ENCODE measurements around the gene KBTBD3.
"Not testable (repeated sequence)": the region's sequence is repeated elsewhere in the genome, so short reads cannot be mapped to it uniquely, and the experiment has no call there.

The KBTBD3 gene

DNA sequence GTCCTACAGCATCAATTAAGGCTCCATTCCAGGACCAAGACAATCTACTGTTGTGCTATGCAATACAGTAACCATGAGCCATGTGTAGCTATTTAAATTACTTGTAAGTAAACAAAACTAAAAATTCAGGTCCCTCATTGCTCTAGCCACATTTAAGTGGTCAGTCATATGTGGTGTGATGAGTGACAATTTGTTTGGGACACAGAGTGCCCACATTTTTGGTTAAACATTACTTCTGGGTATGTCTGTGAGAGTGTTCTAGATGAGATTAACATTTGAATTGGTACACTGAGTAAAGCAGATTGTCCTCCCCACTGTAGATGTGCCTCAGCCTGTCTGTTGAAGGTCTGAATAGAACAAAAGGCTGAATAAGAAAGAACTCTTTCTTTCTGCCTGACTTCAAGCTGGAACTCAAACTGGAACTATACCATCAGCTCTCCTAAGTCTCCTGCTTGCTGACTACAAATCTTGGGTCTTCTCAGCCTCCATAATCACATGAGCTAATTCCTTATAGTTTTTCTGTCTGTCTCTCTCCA is 15.8 kb downstream of the KBTBD3 start:
- no peak for DNase-seq (ENCODE audit: low spot score)

DNA sequence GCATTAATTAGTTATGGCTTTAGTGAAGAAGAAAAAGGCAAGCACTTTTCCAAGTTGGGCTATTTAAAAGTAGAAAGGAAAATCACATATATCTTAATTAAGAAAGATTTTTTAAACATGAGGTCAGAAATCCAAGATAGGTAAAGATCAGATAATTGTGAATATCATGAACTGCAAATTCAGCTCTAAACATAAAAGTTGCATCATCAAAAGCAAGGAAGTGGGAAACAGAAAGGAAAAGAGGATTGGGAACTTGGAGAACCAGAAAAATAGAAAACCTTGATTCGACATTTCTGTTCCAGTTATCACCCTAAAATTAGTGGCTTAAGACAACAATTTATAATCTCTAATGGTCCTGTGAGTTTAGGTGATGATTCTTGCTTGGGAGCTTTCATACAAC is 17.5 kb downstream of the KBTBD3 start:
- no peak for DNase-seq (ENCODE audit: low spot score)

DNA sequence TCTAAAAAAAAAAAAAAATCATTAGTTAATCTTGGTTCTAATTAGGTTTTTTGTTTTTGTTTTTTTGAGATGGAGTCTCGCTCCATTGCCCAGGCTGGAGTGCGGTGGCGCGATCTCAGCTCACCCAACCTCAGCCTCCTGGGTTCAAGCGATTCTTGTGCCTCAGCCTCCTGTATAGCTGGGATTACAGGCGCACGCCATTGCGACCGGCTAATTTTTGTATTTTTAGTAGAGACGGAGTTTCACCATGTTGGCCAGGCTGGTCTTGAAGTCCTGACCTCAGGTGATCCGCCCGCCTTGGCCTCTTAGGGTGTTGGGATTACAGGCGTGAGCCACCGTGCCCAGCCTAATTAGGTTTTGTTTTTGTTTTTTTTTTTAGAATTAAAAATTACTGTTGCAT is 18.8 kb downstream of the KBTBD3 start:
- DNase-seq (ENCODE audit: low spot score): not testable (repeated sequence)

DNA sequence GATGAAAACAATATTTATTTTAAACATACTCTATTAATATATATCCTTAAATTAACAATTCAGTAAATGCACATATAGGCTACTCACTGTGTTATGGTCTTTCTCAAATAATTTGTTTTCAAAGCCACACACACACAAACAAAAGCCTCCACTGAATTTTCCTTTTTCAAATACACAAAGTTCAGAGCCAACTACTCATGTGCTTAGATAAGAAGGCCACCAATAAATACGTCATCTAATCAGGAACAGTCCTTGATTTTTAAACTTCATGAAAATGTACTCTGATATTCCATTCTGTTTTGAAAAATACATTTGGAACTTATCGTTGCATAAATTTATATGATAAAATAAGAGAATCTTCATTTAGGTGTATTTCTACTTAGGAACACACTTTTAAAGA is 26.0 kb downstream of the KBTBD3 start:
- DNase-seq (ENCODE audit: low spot score): no peak

DNA sequence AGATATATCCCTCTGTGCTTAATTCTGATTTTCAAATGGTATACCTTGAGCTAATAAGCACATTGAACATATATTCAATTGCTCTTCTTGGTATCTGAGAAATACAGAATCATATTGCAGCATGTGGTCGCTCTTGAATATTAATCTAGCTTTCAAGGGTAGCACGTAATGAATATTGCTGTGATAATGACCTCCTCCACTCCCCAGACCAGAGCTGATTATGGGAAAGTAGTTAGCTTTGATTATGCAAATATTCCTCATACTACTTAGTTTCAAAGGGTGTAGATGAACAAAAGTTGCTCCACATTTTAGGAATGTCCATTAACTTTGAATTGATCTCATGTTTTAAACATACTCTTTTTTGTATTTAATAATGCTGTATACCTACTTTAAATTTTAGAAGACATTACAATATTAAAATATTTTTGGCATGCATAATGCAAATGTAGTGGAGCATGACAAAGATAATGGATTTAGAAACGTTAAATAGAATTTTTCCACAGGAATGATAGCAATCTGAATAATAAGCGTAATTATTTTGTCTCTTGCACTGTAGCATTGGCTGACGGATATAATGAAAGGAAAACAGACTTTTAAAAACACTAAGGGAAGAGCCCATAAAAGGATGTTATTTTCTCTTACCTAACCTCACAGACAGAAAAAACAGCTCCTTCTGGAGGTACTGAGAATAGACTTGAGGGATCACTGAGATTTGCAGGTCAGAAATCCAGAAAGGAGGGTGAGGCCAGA is 27.2 kb downstream of the KBTBD3 start:
- no peak for DNase-seq (ENCODE audit: low spot score)

DNA sequence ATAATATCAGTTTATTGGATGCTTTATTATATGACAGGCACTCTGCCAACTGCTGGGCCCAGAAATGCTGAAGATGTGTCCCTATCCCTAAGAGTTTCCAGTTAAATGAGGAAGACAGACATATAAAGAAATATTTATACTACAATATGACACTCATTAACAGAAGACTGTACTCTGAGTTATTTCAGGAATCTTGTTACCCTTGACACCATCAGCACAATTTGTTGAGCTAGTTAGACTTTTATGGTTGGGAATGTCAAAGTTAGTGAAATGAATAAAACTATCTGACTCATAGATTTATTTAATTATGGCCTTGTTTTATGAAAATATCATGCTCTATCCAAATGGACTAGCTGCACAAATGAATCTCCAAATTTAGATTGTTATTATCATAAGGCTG is 29.5 kb downstream of the KBTBD3 start:
- no peak for DNase-seq (ENCODE audit: low spot score)

DNA sequence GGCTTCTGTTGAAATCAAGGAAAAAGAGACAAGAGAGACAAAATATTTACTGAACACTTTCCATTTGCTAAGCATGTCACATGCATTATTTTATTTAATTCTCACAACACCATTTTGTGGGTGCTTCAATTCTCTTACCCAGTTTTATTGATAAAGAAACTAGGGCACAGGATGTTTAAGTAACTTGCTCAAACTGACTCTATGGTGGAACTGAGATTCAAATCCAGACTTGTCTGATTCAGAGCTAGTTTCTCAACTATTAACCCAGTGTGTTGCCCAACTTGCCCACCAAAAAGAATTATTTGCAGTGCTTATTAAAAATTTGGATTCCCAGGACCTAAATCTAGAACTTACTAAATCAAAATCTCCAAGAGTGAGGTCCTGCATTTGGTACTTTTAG is 33.6 kb downstream of the KBTBD3 start:
- no peak for DNase-seq (ENCODE audit: low spot score)

DNA sequence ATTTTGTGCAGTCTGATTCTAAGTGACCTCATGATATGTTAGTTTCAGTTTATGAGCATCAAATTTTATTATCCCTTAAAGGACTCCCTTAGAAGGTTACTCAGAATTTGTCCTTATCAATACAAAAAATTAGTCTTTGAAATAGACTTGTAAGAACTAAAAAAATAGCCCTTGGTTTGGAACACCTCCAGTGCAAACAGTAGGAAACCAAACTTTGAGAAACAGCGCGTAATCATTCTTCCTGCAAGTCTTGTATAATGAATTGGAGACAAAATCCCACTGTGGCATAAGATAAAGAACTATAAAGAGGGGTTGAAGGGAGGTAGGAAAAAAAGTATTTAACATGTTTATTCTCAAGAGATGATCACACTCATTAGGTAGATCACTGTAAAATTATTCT is 44.3 kb downstream of the KBTBD3 start:
- no peak for DNase-seq (ENCODE audit: low spot score)

DNA sequence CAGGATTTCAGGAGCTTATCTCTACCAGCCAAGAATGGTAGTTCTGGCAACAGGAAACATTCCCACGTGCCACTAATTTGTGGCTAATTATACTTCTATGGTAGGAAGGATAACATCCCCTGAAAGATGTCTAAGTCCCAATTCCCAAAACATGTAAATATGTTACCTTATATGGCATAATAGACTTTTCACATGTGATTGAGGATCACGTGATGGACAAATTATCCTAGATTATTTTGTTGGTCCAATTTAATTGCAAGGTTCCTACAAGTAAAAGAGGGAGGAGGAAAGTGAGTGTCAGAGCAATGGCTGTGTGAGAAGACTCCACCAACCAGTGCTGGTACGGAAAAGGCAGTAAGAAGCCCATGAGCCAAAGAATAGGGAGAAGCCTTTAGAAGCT is 45.2 kb downstream of the KBTBD3 start:
- no peak for DNase-seq (ENCODE audit: low spot score)

DNA sequence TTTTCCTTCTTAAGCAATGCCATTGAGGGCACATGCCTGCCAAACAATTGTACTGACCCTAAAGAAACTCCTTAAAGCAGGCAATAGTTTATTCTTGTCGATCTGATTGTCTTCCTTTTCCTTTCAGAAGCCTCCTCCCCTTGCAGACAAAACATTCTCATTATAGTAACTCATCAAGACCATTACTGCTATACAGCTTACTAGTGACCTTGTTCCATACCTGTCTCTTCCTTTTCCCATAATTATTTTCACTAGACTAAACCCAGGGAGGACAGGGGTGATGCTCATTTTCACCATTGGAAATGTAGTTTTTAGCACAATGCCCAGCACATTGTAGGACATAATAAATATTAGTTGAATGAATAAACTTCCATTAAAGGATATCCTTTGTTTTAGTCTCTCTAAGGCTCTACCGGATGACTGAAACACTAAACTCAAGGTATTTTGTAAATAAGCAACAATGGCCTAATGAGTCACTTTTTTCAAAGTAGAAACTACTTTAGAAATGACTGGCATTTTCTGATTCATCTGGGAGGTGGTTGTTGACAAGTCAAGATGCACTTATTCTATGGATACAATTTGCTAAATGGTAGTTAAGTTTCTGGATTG is 45.8 kb downstream of the KBTBD3 start:
- DNase-seq (ENCODE audit: low spot score): no peak

DNA sequence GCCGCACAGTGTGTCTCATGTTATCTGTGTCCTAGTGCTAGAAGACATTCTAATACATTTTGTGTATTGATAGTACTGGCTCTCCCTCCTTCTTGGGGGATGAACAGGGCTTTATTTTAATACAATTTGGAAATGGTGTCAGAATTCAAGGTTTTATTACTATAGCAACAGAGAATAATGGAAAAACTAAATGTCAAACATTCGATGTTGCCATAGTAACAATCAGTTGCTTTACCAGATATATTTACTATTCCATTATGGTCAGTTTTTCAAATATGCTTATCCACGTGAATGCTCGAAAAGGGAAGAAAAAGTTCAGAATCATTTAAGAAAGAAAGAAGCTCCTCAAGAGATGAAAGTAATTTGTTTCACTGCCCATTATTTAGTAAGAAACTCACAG is 46.5 kb downstream of the KBTBD3 start:
- no peak for DNase-seq (ENCODE audit: low spot score)

DNA sequence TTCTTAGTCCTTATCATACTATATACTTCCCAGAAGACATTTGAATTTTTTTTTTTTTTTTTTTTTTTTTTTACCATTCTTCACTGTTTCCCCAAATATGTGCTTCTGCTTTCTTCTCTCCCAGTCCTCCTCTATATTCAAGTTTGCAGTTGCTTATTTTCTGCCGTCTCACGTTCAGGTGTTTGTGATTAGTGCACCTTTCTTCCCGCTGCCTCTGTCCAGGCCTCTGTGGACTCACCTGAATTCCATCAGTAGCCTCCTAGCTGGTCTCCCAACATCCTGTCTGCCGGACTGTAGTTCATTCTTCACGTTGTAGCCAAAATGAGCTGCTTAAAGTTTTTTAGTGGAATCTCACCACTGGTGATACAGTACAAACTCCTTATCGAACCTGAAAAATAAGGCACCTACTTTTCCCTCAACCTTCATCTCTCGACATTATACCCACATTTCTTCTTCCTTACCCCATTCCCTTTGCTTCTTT is 54.3 kb downstream of the KBTBD3 start:
- no peak for DNase-seq (ENCODE audit: low spot score)

DNA sequence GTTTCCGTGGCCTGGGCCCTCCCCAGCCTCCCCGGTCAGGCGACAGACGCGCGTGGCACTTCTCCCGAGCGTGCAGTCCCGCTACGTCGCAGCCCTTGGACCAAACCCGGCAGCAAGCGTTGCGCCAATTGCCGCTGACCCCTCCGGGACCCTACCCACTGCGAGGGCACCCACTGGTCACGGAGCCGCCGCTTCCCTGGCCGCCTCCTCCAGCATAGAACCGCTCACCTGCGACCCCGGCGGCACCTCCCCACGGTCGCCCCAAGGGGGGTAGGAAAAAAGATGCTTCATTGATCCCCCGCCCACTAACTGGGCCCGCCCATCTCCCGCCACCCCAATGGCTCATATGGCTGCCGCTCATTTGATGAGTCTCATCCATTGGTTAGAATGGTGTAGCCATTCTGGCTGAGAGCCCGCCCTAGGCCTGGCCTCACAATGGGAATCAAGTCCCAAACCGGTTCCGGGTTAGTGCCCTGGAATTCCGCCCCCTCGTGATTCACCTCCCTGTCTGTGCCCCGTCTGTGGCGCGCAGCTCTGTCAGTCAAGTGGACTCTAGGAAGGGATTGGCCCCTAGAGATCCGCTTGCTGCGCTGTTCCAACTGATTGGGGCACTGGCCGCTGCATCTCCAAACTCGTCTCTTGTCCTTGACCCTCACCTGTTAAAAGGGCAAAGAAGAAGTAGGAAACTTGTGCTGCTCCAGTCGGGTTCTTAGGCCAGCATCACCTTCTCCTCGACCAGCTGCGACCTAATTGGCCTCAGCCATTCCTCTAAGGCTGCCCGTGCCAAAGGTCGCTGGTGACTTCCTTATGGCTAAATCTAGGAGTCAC is 55.0 kb downstream of the KBTBD3 start, which contains the start of gene MSANTD4:
MSANTD4 (minus strand) TSS at position 274 of the 828 bp plus-strand sequence. CDS start 11,323 bp downstream, outside the sequence.
- peak; percentile 100 for DNase-seq (ENCODE audit: low spot score)

DNA sequence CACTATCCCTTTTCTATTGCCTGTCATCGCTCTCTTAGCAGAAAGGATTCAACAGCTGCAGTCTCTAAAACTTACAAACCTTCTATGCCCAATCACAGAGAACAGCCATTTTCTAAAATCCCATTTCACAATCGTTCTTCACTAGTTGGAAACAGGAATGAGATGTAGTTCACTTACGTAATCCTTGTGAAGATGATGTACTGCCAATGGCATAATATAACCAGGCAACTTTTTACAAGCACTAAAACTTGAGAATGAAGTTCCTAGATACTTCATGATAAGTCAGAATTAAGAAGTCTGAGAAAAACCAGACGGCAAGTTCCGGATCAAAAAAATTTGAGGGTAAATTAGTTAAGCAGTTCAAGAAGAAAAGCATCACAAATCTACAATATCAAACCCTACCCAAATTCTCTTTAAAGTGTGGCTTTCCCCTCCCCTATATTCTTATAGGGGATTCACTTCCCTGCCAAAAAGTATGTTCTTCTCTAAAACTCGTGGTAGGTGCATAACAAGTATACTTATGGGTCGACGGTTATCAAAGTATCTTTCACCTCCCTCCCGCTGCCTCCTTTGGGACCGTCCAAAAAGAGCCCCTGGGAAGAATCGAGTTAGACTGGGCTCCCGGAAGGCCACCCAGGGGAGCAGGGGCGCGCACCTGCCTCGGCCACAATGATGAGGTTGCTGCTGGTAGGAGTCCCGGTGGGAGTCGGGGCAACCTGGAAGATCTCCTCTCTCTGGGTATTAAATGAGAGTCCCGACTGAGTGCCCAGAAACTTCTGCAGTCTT is 55.8 kb downstream of the KBTBD3 start:
- no peak for DNase-seq (ENCODE audit: low spot score)

DNA sequence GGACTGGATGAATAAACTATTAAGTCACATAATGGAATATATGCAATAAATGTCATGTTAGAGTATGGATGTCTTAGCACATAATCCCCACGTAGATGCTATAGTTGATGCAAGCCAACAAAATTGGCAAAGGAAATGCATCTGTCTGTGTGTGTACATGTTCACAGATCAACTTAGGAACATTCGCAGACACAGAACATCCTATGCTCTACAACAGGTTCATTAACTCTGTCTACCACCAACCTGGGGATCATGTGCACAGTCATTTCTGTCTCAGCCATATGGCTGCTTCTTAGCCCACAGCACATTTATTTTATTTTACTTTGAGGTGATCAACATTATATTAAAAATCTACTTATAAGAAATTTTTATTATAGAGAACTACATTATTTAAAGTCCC is 60.1 kb downstream of the KBTBD3 start:
- peak; percentile 51 for DNase-seq (ENCODE audit: low spot score)

DNA sequence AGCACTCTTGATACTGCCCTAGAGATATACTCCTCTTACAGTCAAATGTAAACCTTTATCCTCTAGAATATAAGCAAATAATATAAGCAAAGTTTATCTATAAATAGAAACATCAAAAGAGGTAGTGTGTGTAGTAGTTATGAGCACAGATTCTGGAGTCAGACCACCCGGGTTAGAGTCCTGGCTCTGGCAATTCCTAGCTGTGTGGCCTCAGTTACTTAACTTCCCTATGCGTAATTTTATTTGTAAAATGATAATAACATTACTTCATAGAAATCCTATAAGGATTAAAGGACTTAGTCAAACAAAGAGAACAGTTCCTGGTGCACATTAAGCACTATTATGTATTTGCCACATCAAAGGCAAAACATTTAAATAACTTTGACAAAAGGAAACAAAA is 62.1 kb downstream of the KBTBD3 start:
- no peak for DNase-seq (ENCODE audit: low spot score)

DNA sequence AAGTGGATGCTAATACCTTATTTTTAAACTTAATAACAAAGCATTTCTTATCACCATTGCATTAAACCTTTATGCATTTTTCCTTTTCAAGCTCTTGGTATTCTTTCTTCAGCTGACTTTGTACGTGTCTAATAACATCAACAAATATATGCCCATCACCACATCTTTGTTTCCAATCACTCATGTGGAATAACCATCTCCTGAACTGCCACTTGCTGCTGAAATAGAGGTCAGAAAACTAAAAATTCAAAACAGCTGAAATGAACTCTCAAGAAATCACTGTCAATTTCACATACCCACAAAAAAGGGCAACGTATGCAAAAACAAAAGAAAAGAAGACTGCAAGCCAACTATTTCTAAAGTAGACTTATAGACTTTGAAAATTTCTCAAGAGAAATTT is 62.5 kb downstream of the KBTBD3 start:
- no peak for DNase-seq (ENCODE audit: low spot score)

DNA sequence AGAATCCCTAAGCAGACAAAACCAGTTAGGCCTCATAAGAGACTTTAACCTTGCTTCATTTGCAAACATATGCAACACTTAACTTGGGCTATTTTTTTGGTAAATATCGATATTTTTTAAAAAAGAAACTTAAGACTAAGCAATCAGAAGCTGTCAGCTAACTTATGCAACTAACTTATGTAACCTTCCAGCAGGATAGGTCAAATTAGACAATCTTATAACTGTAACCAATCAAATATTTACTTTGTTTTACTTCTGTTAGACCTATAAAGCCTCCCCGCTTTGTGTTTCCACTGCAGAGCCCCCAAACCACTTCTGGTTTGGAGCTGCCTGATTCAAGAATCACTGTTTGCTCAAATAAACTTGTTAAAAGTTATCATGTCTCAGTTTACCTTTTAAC is 63.1 kb downstream of the KBTBD3 start:
- DNase-seq (ENCODE audit: low spot score): no peak

DNA sequence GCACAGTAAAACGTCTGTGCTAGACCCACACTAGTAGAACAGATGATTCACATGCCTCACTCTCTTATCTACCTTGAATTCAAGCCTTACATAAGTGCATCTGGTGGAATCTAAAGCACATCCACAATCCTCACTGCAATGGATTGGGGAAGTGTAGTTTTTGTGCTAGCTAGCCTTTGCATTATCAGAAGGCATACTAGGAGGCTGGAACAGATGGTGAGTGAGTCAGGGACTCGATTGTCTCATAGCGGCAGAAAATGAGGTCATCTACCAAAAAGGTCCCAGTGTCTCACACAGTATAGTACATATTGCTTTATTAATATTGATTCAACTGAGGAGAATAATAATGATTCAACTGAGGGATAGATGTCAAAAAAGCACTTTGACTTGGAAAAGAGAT is 64.4 kb downstream of the KBTBD3 start:
- peak; percentile 81 for DNase-seq (ENCODE audit: low spot score)

DNA sequence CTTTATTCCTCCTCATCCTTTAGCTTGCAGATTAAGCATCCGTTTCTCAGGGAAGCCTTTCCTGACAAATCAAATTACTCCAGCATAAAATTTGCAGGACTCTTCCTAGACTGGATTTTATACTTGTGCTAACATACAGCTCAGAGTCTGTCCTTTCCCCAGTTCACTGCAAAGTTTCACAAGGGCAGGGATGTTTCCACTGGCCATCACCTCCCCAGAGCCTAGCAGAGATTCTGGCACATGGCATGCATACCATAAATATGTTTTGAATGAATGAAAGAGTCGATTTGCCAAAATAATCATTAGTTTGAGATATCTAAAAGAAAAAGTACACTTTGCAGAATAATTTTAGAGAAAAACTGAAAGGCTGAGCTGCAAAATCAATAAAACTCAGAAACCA is 65.7 kb downstream of the KBTBD3 start:
- DNase-seq (ENCODE audit: low spot score): no peak

DNA sequence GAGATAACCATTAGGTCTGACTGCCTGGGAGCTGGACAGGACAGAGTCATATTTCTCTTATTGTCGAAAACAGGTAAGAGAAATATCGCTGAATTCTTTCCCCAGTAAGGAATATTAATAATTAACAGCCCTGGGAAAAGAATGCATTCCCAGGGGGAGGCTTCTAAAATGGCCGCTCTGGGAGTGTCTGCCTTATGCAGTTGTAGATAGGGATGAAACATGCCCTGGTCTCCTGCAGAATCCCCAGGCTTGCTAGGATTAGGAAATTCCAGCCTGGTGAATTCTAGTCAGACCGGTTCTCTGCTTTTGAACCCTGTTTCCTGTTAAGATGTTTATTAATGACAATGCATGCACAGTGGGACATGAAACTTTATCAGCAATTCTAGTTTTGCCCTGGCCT is 74.1 kb downstream of the KBTBD3 start:
- not testable (repeated sequence) for DNase-seq (ENCODE audit: low spot score)

Measured in cerebellar cortex (tissue), 1 donor.